GM21825 (cell line): ENCODE data around the gene ENKUR.
A peak's percentile ranks its signal among the peaks of the same experiment; 100 is the strongest.
"Not testable (repeated sequence)": the region's sequence is repeated elsewhere in the genome, so short reads cannot be mapped to it uniquely, and the experiment has no call there.

Experiments used
- ATAC-seq: cut with Tn5 transposase; IDR thresholded peaks from one replicate; pipeline ENCODE4 v1.9.1; 2021; ENCODE audit warnings: mild to moderate bottlenecking, moderate library complexity; ENCODE audit not compliant: unreplicated experiment

Gene ENKUR

DNA sequence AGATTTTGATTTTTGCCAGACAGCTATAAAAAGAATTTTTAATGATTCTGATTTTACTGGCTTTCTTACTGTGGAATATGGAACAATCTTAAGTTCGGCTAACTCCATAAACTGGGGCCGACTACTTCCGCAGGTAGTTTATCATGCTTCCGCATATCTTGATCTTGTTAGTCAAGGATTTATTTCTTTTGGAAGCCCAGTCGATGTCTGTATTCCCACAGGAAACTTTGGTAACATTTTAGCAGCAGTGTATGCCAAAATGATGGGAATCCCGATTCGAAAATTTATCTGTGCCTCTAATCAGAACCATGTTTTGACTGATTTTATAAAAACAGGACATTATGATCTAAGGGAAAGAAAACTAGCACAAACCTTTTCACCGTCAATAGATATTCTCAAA, 8.6 kb upstream of the ENKUR start:
- no peak for ATAC-seq

DNA sequence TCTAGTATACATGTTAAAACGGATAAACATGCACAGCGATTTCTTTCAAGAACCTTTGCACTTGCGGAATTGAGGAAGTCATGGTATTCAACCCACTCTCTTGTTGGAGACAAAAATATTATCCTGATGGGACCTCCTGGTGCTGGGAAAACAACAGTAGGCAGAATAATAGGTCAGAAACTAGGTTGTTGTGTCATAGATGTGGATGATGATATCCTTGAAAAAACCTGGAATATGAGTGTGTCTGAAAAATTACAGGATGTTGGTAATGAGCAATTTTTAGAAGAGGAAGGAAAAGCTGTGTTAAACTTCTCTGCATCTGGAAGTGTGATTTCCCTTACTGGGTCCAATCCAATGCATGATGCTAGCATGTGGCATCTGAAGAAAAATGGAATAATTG, 7.3 kb upstream of the ENKUR start:
- no peak for ATAC-seq

DNA sequence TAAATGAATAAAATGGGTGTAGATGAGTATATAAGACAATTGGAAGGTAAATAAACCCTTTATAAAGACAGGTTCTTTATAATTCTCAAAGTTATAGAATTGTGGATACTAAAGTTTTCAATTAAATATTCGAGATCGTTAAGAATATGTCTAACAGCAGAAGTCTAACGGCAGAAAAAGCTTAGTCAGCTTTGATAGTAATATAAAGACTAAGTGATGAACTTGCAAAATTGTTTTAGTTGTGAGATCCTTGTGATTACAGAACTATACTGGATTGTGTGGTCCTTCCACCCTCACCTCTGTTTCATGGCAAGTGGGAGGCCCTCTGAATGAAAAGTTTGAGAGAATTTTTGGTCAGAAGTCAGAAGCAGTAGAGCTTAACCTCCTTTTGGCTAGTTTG, 2.7 kb upstream of the ENKUR start:
- ATAC-seq = no peak

DNA sequence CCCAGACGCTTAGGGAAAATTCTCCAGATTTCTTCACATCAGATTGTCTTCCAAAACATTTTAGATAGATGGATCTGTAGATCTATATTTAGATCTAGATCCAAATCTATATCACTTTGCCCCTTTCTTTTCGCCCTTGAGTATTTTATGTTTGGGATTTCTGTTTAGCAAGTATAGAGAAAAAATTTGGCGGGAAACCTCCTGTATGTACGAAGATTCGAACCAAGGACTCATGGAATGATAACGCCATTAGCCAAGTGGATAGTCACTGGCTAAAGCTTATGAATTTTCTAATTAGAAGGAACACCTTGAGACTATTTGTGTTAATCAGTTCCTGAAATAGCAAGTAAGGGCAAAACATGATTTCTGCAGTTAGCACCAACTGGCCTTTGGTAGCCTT, 1.7 kb upstream of the ENKUR start:
- ATAC-seq = no peak

DNA sequence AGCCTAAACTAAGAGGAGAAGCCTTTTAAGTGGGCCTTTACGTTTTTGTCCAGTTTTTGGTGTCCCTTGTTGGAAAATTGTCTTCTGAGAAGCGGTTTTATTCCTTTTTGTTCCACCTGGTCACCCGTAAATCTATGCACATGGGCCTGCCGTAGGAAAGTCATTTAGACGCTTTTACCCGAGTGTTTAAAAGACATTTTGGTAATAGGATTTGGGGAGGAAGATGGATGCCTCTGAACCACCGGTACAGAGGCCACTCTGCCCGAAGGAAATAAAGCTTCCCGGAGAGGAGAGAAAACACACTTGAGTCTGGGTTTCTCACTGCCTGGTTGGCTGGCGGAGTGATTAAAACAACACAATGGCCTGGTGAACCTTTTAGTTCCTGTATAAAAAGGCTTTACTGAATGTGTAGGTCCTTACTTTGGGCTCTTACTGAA, 1.2 kb upstream of the ENKUR start:
- no peak for ATAC-seq

DNA sequence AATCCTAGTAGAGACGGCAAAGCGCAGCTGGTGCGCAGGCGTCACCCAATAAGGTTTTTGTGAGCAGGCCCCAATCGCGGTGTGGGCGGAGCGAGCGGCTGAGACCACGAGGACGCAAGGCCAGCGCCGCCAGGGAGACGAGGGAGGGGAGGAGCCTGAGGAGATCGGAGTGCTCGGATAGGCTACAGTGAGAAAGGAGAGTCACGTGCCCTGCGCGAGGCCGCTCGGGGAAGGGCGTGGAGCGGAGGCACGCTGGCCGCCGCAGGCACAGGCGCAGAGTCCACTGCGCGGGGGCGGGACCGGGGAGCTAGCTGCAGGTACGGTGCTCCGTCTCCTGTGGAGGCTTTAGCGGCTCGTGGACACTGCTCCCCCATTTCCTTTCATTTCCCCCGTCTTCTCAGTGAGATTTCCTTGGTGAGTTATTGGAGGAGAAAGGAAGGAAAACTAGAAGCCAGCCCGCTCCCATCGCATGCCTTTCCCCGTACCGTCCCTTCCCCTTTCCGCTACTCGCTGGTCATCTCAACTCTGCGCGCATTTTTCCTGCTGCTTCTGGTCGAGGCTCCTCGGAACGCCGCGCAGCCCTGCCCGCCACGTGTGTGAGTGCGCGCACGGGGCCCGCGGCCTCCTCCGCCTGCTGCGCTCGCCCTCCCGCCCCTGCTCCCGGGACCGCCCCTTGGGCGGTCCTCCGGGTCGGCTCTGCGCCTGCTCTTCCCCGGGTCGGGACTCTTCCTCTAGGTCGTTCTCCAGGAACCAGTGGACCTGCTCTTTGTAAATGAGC, 607 bp upstream of the ENKUR start, which contains the start of gene THNSL1:
TSS of gene THNSL1 (plus strand) at position 237 of the 778 bp plus-strand sequence. CDS start 6,612 bp downstream, outside the sequence.
- ATAC-seq = peak; percentile 99

DNA sequence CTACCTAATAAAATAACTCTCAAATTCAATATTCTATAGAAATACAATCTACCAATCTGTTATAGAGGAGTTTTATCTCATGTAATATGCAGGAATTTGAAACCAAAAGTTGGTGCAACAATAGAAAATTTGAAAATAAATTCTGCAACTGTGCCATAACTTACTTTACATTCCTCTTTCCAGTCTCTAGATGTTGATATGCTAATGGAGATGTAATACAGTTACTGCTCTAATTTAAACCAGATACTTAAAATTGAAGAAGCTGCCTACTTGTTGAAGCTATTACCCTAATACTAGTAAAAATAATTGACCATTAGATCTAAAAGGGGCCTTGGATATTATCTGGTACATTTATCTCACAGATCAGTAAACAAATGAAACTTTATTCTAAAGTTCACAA, 1.4 kb downstream of the ENKUR start:
- no peak for ATAC-seq

DNA sequence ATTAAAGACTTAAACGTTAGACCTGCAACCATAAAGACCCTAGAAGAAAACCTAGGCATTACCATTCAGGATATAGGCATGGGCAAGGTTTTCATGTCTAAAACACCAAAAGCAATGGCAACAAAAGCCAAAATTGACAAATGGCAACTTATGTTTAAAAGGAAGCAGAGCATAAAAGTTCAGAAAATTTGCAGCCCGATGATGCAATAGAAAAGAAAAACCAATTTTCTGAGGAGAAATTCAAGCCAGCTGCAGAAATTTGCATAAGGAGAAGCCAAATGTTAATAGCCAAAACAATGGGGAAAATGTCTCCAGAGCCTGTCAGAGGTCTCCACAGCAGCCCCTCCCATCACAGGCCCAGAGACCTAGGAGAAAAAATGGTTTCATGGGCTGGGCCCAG, 4.4 kb downstream of the ENKUR start:
- not testable (repeated sequence) for ATAC-seq

DNA sequence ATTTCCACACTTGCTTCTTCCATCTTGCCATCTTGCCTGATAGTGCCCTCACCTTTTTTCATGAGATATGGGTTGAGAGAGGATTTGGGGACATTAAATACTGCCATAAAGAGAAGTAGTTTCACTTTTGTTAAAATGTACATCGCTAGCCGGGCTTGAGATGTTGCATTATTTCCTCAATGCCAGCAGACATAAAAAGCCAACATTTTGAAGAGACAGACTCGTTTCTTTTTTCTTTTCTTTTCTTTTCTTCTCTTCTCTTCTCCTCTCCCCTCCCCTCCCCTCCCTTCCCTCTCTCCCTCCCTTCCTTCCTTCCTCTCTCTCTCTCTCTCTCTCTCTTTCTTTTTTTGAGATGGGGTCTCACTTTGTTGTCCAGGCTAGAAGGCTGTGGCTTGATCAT, 17.9 kb downstream of the ENKUR start:
- ATAC-seq = no peak

DNA sequence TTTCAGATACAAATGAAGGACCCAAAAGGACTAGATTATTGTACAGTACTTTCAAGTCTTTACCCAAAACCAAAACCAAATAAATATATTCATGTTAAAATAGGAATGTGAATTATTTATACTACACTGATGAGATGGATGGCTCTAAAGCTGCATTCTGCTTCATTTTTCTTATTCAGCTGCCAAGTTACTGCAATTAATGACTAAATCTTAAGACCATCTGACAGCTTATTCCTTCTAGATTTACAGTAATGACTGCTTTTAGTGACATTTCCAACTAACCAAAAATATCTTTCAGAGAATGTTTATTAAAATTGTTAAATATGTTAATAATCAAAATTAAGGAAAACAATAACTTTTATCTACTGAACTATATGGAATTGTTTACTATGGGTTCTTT, 20.9 kb downstream of the ENKUR start:
- ATAC-seq = no peak

DNA sequence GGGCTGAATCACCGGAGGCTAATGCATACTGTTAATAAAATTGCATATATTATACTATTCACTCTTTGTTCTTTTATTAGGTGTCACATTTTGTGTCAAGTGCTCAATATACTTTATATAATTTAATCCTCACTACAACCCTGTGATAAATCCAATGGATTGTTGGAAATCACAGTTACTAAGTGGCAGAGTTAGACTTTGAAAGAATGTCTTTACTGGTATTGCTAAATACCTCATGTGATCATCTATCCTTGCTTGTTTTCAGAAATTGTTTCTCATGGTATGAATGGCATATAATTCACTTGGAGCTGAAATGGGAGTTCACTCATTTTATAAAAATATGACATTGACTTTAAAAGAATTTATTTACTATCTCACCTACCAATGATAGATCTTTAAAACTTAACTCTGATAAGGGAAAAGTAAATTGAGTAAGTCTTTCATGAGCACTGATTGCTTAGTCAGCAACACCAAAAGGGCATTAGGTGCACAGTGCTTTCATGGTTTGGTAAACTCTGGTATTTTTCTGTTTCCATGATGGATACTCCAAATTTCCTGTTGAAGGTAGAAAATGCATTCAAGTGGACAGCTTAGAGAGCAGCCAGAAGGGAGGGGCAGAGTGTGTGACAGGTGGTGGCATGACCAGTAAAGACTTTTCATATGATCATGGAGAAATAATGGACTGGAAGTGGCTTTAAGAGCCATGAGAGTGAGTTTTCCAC, 22.6 kb downstream of the ENKUR start:
- no peak for ATAC-seq

DNA sequence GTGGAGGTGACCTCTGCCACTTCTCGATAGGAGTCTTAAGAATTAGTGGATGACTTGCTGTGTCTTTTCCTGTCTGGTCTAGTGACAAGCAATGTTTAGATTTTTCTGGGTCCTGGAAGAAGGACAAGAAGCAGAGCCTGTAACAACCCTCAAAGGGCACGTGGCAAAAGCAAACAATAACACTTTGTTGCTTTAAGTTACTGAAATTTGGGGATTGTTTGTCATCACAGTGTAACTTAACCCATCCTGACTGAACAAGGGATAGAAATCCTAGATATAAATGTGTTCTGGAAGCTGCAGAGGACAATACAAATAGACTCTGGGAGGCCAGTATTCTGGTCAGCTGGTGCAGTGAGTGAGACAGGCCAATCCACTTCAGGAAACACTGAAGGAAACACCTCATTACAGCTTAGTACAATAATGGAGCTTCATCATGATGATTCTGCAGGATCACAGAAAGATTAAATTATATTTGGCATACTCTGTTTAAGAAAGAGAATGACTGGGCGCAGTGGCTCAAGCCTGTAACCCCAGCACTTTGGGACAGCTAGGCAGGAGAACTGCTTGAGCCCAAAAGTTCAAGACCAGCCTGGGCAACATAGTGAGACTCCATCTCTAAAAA, 23.3 kb downstream of the ENKUR start:
- no peak for ATAC-seq

DNA sequence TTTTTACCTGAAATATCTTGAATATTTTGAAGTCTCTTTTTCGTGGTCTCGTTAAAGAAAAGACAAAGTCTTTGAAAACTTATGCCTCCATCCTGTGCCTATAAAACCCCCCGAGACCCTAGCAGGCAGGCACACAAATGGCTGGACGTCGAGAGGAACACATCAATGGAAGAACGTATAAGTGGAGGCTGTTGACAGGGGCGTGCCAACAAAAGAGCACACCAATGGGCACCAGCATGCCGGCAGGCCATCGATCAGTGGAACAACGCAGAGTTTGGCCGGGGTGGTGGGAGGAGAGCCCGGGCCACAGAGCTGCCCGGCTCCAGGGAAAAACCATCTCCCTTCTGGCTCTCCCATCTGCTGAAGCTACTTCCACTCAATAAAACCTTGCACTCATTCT, 24.7 kb downstream of the ENKUR start:
- ATAC-seq = no peak

DNA sequence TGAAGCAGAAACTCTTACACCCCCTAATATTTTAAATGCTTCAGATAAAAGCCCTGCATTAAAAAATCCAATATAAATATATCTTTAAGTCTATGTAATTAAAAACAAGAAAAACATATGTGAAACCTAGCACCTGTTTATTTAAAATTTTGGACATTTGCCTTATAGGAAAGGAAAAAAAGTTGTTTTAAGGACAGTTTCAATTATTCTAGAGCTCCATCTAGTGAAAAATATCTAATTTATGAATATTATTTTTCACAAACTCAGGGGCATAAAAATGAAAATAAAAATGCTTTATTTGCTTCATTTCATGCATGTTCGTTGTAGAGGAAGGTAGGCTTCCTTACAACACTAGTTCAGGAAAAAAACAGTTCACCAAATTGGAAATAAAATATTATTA, 26.1 kb downstream of the ENKUR start:
- ATAC-seq = no peak

DNA sequence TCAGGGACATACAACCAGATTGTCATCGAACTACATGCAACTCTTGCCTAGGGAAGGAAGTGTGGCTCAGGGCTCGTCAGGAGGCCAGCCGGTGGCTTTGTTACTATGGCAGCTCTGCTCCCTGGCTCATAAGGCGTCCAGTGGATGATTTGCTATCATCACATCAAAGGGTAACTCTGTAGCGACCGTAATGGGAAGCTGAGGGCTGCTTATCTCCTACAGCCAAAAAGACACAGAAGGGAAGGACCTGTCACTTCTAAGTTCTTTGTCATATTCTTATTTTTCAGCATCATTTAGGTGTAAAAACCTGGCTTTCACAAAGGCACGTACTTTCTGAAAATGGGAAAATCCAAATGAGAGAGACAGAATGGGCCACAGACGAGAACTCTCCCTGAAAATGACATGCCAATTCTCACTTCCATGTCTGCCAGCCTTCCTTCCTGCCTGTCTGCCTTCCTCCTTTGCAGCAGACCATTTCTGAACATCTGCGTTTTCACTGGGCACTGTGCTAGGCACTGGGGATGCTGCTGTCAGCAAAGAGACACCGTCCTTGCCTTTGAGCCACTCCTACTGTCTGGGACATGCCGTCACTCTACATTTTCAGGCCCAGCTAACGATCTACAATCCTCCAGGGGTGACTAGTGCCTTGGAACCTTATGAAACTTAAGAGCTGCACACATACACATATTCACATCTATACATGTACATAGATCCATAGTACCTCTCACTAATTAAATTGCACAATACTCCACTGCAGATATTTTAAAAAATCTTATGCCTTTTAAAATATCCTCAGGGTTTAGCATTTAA, 26.9 kb downstream of the ENKUR start:
- no peak for ATAC-seq

DNA sequence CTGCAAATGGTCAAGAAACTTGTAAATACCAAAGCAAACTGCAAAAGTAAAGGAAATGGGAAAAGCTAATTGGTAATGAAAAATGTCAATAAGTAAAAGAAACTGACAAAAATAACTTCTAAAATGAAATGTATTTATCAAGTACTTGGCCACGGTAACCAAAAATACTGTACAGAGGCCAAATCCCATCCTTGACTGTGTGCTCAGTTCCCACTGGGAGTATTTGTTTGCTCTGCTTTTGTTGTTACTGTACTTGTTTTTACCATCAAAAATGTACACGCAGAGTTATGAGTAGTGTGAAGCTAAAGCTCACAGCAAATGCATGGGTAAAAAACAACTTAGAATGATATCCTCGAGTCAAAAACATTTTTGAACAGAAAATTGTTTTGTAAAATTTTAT, 31.1 kb downstream of the ENKUR start:
- no peak for ATAC-seq

DNA sequence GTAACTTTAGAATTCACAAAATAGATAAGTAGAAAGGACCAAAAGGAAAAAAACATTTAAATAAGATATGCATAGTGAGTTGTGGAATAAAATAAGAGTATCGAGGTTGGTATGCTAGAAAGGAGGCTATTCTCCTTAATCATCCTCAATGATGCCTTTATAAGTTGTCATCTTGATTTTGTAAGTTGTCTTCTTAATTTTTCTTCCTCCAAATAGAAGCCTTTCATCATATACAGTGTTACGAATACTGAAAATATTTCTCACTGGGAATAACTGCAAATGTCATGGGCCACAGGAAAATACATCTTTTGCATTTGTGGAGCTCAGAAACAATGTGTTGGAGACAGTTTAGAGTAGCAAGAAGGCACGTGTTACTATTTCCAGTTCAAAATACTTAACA, 32.0 kb downstream of the ENKUR start:
- no peak for ATAC-seq

DNA sequence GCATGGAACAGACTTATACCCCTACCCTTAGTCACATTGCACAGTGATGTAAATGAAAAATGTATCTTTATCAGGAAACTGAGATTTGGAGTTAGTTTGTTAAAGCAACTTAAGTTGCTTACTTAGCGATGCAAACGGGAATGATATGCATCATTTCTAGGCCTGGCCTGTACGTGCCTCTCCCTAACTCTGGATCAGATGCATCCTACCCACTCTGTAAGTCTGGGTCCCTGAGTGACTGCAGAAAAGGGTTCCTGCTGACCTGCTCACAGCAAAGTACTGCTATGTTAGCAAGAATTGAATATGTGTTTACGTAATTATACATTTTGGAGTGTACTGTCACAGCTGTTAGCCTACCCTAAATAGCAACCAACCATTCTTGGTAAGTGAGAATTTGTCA, 32.8 kb downstream of the ENKUR start:
- ATAC-seq = no peak

DNA sequence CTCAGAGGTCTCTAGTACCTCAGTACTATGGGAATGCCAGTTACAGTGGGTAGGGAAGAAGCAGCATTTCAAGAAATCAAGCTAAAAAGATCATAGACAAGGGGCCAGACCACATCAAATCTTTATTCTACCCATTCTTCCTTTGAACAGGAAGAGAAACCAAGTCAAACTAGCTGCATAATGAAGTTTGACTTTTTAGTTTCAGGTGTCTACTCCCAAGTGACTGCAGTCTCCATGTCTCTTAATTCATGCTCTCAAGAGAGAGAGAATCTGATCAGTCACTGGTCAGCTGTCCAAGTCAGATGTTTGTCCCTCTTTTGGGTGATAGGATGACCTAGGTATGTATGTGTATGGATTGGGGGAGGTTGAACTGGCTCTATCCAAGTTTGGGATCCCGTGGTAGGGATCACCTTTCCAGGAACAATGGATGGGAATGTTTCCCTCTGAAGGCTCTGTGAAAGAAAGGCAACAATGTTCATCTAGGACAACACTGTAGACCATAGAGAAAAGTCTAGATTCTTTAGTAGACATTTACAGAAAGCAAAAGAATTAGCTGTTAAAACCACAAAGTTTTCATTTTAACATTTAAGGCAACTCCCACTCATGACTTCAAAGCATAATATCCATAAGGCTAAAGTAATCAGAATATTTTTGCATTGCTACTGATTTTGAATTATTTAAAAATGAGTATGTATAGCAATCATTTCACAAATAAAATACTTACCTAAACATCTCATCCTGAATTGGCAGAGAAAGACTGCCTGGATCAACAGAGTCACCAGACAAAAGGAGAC, 33.4 kb downstream of the ENKUR start:
- peak; percentile 69 for ATAC-seq

DNA sequence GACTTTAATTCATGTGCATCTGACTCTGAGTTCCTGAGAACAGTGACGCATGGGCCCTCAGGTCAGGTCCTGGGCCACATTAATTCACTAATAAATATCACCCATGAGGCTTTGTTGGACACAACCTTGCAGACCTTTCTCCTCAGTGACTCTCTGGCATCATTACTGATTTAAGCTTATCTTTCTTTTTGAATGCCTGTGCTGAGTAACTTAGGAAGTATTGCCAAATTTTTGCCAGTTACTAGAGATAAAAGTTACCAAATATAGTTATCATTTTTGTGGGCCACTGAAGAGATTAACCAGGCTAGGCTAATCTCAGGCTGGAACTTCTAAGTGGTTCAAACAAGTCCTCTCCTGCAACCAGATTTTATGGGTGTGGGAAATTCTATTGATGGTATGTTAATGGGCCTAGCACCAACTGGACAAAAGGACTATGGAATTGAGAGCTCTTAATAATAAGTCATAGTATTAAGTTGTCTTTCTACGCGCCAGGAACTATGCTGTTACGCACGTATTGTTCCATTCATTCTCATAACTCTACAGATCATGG, 34.7 kb downstream of the ENKUR start:
- no peak for ATAC-seq
